Measurements from ENCODE around the gene CORO7. TPM values are rescaled to one million over a fixed set of nuclear protein-coding genes. Genes with fewer than 3 reads are reported as not detected.

The CORO7 gene
- total and polyA plus RNA-seq, 9 of the 15 experiments (the other 6 are each of a cell fraction or from before 2014, with no cell fraction given) = 0.45 to 77.2 (median 18.7) TPM

- TF ChIP-seq ZBTB49 (CRISPR knock-in tag; IDR thresholded peaks at IDR 0.05; ENCODE audit: borderline replicate concordance) (no peak), CHD2 (IDR thresholded peaks at IDR 0.05; ENCODE audit: low read depth, low read length) (no peak), ZNF263 (CRISPR knock-in tag; IDR thresholded peaks at IDR 0.05; ENCODE audit: borderline replicate concordance) (no peak), DPF2 (IDR thresholded peaks at IDR 0.05) (no peak), DMBX1 (CRISPR knock-in tag; IDR thresholded peaks at IDR 0.05; ENCODE audit: borderline replicate concordance) (no peak), ZNF780A (CRISPR knock-in tag; IDR thresholded peaks at IDR 0.05) (no peak), GTF2F1 (IDR thresholded peaks at IDR 0.05; ENCODE audit: low read depth, low read length) (no peak), HNRNPH1 (optimal IDR thresholded peaks at IDR 0.05; ENCODE audit: low read depth, low read length) (no peak), MYC (IDR thresholded peaks at IDR 0.05; ENCODE audit: low read depth, low read length) (no peak), MYC (CRISPR knock-in tag; IDR thresholded peaks at IDR 0.05; ENCODE audit: borderline replicate concordance, low read depth) (no peak), UBTF (IDR thresholded peaks at IDR 0.05; ENCODE audit: borderline replicate concordance in 1 of 2, low read depth in 2 of 2, low read length in 2 of 2) (peak in 1 of 2 experiments; percentile 77; a peak in 1 of 4 replicates), SREBF1 (IDR thresholded peaks at IDR 0.05; ENCODE audit: borderline replicate concordance, low read depth, low read length) (no peak), JUN (IDR thresholded peaks at IDR 0.05; ENCODE audit: borderline replicate concordance, low read depth, low read length) (no peak), JUN (CRISPR knock-in tag; IDR thresholded peaks at IDR 0.05; ENCODE audit: borderline replicate concordance) (no peak), TSC22D4 (tag; IDR thresholded peaks at IDR 0.05) (no peak), SMARCA5 (IDR thresholded peaks at IDR 0.05) (no peak), ZNF134 (CRISPR knock-in tag; conservative IDR thresholded peaks at IDR 0.05) (no peak)
- TF ChIP-seq, protein P1, sequence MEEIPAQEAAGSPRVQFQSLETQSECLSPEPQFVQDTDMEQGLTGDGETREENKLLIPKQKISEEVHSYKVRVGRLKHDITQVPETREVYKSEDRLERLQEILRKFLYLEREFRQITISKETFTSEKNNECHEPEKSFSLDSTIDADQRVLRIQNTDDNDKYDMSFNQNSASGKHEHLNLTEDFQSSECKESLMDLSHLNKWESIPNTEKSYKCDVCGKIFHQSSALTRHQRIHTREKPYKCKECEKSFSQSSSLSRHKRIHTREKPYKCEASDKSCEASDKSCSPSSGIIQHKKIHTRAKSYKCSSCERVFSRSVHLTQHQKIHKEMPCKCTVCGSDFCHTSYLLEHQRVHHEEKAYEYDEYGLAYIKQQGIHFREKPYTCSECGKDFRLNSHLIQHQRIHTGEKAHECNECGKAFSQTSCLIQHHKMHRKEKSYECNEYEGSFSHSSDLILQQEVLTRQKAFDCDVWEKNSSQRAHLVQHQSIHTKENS (CRISPR knock-in tag; IDR thresholded peaks at IDR 0.05) = no peak
- TF ChIP-seq, protein P2, sequence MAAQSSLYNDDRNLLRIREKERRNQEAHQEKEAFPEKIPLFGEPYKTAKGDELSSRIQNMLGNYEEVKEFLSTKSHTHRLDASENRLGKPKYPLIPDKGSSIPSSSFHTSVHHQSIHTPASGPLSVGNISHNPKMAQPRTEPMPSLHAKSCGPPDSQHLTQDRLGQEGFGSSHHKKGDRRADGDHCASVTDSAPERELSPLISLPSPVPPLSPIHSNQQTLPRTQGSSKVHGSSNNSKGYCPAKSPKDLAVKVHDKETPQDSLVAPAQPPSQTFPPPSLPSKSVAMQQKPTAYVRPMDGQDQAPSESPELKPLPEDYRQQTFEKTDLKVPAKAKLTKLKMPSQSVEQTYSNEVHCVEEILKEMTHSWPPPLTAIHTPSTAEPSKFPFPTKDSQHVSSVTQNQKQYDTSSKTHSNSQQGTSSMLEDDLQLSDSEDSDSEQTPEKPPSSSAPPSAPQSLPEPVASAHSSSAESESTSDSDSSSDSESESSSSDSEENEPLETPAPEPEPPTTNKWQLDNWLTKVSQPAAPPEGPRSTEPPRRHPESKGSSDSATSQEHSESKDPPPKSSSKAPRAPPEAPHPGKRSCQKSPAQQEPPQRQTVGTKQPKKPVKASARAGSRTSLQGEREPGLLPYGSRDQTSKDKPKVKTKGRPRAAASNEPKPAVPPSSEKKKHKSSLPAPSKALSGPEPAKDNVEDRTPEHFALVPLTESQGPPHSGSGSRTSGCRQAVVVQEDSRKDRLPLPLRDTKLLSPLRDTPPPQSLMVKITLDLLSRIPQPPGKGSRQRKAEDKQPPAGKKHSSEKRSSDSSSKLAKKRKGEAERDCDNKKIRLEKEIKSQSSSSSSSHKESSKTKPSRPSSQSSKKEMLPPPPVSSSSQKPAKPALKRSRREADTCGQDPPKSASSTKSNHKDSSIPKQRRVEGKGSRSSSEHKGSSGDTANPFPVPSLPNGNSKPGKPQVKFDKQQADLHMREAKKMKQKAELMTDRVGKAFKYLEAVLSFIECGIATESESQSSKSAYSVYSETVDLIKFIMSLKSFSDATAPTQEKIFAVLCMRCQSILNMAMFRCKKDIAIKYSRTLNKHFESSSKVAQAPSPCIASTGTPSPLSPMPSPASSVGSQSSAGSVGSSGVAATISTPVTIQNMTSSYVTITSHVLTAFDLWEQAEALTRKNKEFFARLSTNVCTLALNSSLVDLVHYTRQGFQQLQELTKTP (IDR thresholded peaks at IDR 0.05; ENCODE audit: low read depth in 1 of 2, partially characterized antibody in 2 of 2) = no peak
These were observed 44.3 kb downstream of the CORO7 start (continued) for GRCh38 chr16:4372001-4372577.

Measured in K562 (cell line).